Activated naive CD4-positive, alpha-beta T cell treated with anti-CD3 and anti-CD28 coated beads, Interleukin-2, amount 50 U/mL, for 72 hours (primary cell): ENCODE results near the gene CBFA2T3. TPM values are rescaled to one million over a fixed set of nuclear protein-coding genes. Genes with fewer than 3 reads are reported as not detected.
"Not testable (repeated sequence)": the region's sequence is repeated elsewhere in the genome, so short reads cannot be mapped to it uniquely, and the experiment has no call there.

ENCODE experiments used
- ATAC-seq, 2 donors: fragments of 150-1000 bp; cut with Tn5 transposase; 2 replicates each; pipeline ENCODE4 v1.10.0; 2021; ENCODE audit warnings: mild to moderate bottlenecking in 2 of 2, moderate library complexity in 2 of 2
- DNase-seq, 2 donors: peaks; one replicate each; pipeline ENCODE4 v3.0.0; 2021 to 2022; ENCODE audit warnings: low spot score in 2 of 2
- H3K27ac Mint-ChIP-seq, 2 donors: one replicate each; pipeline ENCODE4 v1.8.0; 2022; ENCODE audit warnings: mild to moderate bottlenecking in 2 of 2, mixed read lengths in 2 of 2
- H3K36me3 Mint-ChIP-seq, 2 donors: one replicate each; pipeline ENCODE4 v1.8.0; 2022; ENCODE audit warnings: mixed read lengths in 2 of 2
- H3K9me3 Mint-ChIP-seq, 2 donors: one replicate each; pipeline ENCODE4 v1.8.0; 2022; ENCODE audit warnings: mixed read lengths in 2 of 2
- total RNA-seq, 2 donors: library from RNA; stranded (reverse); gene quantifications; one replicate each; pipeline ENCODE4 v1.2.3, GENCODE V29; 2022

Gene CBFA2T3
- total RNA-seq, 2 donors from 2014 or later, result 0.76 to 1.1 TPM

DNA sequence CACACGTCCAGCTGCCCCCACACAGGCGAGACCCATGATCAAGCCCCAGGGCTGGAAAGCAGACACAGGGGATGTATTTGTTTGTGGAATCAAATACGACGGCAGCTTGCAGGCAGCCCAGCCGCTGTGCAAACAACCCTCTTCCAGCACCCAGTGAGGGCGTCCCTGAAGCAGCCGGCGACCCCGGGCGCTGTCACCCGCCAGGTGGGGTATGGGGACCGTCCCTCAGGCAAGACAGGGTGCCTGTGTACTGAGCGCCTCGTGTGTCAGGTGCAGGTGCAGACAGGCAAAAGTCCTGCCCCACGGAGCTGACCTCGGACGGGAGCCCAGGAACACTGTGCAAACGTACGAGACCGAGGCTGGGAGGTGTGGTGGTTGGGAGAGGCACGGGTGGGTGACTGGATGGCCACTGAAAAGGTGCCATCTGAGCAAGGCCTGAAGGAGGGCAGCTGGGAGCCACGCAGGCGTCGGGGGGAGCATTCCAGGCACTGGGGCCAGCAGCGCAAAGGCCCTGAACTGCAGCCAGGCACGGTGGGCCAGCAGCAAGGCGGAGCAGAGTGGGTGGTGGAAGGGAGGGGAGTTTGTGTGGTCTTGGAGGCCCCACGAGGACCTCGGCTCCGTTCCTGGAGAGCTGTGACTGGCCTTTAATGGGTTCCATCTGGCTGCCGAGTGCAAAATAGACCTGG is 48.5 kb downstream of the CBFA2T3 start:
- H3K27ac Mint-ChIP-seq, result no peak overlapping the region
- ATAC-seq (no peak), DNase-seq (no peak)
- no peaks in the 10 kb centered on the region for H3K36me3 Mint-ChIP-seq
- H3K9me3 Mint-ChIP-seq, result no peaks in the 10 kb centered on the region

DNA sequence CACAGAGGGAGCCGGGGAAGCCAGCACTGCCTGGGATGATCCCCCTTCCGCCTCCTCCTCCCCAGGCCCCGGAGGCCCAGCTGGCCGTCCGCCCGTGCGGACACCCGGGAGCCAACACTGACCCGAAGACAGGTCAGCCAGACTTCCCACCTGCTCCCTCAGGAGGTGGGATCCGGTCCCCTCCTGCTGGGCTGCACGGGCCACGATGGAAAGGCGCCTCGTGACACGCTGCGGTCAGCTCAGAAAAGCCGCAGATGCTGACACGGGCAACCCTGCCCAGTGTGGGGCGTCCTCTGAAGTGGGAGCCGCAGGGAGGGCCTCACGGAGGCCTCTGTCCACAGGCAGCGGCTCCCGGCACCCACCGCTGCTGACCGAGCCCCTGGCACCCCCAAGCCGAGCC is 49.3 kb downstream of the CBFA2T3 start:
- no peak overlapping the region for H3K27ac Mint-ChIP-seq
- H3K9me3 Mint-ChIP-seq, result no peaks in the 10 kb centered on the region
- no peaks in the 10 kb centered on the region for H3K36me3 Mint-ChIP-seq
- ATAC-seq, result no peak
- no peak for DNase-seq

DNA sequence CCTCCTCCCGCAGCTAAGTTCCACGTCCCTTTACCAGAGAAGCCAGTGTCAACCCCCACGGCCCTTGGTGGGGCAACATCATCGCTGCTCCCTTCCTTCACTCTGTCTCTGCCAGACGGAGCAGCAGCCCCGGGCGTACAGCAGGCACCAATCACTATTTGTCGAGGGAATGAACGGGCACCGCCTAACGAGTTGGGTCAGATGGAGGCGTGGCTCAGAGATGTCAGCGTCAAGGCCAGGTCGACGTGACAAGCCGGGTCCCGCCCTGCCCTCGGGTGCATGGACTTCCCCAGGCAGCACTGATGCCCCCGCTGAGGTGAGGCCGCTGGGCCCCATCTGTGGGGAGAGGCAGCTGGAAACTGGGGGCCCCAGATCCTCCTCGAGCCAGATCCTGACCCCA is 50.0 kb downstream of the CBFA2T3 start:
- H3K36me3 Mint-ChIP-seq, result no peaks in the 10 kb centered on the region
- no peak for DNase-seq
- H3K9me3 Mint-ChIP-seq, result no peaks in the 10 kb centered on the region
- no peak overlapping the region for H3K27ac Mint-ChIP-seq
- ATAC-seq, result no peak

DNA sequence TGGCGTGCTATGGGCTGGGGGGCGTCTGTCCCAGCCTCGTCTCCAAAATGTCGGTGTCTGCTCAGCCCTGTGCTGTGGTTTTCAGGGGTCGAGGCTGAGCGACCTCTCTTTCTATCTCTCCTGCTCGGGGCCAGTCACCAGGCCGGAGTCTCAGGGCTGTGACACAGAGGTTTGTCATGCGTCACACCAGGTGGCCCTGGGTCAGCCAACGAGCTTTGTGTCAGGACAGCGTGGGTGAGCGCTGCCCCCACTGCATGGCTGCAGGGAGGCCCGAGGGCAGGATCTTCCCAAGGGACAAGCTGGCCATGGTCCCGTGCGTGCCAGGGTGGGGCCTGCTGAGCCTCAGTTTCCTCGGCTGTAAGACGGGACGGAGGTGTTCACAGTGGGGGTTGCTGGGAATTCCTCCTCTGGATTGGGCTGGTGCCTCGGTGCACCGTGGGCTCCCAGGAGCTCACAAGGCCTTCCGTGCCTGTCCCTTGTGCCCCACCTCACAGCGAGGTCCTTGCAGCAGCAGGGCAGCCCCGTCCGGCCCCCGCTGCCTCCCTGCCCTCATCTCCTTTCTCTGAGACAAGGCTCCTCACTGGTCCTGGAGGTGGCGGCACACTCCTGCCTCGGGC is 50.5 kb downstream of the CBFA2T3 start:
- no peaks in the 10 kb centered on the region for H3K9me3 Mint-ChIP-seq
- no peaks in the 10 kb centered on the region for H3K36me3 Mint-ChIP-seq
- H3K27ac Mint-ChIP-seq, result no peak overlapping the region
- no peak for DNase-seq
- no peak for ATAC-seq

DNA sequence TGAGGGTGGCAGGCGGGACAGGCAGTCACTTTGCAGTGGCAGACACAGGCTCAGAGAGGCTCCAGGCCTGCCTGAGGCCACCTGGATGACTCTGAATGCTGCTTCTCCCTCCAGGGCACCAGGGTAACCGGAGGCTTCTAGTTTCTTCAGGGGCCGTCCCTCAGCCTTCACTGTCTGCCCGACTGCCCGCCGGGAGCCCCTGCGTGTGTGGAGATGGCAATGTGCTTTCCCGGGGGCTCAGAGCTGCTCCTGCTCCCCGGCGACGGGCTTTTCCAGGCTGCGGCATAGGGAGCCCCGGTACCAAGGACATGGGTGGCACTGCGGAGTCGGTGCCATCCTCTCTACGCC is 51.5 kb downstream of the CBFA2T3 start:
- Mint-ChIP-seq H3K36me3 (no peaks in the 10 kb centered on the region), H3K9me3 (no peaks in the 10 kb centered on the region), H3K27ac (no peak overlapping the region)
- ATAC-seq, result no peak
- DNase-seq, result no peak

DNA sequence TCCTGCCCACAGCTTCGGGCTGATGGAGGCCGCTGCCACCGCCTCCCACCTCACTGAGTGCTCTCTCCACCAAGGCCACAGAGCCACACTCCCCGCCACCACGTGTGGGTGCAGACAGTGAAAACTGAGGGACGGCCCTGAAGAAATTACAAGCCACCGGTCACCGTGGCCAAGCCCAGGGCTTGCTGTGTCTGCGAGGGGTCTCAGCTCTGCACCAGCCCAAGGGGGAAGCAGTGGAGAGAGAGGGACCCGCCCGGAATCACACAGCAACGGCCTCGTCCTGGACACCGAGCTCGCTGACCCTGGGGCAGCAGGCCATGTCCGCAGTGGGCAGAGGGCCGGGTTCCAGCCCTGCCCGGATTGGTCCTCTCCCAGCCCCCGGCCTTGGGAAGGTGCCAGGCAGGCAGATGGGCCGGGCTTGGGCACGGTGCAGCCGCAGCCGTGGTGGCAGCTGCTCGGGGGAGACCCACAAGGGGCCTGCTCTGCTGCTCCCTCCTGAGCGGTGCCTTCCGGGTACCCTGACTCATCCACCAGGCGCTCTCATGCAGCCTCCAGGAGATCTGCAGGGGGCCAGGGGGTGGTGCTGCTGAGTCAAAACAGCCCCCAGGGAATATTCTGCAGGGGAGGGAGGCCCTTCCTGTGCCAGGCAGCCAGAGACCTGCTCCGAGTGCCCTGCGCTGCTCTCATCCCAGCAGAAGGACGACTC is 52.0 kb downstream of the CBFA2T3 start:
- Mint-ChIP-seq H3K36me3 (no peaks in the 10 kb centered on the region), H3K9me3 (no peaks in the 10 kb centered on the region), H3K27ac (no peak overlapping the region)
- no peak for DNase-seq
- ATAC-seq, result peak; percentile 63 to 86

DNA sequence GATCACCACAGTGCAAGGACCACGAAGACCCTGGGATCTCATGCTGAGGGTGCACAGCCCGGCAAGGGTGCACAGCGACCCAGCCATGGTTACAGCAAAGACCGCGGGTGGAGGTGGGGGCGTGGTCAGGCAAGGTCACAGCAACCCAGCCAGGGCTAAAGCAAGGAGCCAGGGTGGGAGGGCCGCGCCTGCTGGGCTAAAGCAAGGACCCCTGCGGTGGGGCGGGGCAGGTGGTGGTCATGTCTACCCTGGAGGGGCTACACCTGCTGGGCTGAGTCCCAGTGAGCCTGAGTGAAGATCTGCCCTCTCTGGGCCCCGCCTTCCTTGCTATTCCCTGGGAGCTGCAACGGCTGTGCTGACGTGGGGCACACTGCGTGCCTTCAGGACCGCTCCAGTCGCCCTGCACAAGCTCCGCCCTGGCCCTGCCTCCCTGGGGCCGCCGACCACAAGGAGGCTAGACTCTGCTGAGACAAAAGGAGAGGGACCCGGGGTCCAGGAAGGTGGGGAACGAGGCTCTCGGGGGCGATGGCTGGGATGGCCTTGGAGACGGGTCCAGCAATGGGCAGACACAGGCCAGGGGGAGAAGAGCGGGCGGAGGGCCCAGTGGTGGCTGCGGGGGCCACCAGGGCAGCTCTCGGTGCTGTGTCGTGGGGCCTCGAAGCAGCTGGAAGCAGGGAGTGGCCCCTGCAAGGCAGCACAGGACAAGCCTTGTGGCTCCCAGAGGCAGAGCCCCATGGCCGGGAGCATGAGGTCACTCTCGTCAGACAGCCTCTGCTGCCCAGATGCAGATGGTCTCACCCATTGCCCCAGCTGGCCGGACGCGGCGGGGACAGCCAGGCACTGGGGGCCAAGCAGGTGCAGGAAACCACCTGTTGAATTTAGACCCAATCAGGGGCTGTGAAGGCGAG is 52.8 kb downstream of the CBFA2T3 start:
- no peaks in the 10 kb centered on the region for H3K36me3 Mint-ChIP-seq
- no peak overlapping the region for H3K27ac Mint-ChIP-seq

DNA sequence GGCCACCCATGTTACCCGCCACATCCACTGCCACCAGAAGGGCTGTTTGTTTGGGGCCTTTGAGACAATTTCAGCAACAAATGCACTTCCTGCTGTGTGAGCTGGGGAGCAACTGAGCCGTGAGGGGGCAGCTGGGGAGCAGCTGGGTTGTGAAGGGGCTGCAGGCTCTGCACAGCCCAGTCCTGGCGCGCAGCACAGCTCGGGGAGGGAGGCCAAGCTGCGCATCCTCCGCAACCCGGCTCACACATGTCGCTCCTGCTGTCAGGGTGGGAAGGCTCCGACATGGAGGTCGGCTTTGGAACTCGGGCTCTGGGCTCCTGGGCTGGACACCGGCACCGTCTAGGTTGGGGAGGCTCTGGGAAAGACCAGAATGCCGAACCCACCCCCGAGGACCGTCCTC is 53.6 kb downstream of the CBFA2T3 start:
- Mint-ChIP-seq H3K27ac (no peak overlapping the region), H3K36me3 (no peaks in the 10 kb centered on the region), H3K9me3 (no peaks in the 10 kb centered on the region)
- no peak for ATAC-seq
- DNase-seq, result no peak

More for the DNA sequence above, 52.8 kb downstream of the CBFA2T3 start:
- DNase-seq, result no peak
- no peaks in the 10 kb centered on the region for H3K9me3 Mint-ChIP-seq
- ATAC-seq, result no peak

DNA sequence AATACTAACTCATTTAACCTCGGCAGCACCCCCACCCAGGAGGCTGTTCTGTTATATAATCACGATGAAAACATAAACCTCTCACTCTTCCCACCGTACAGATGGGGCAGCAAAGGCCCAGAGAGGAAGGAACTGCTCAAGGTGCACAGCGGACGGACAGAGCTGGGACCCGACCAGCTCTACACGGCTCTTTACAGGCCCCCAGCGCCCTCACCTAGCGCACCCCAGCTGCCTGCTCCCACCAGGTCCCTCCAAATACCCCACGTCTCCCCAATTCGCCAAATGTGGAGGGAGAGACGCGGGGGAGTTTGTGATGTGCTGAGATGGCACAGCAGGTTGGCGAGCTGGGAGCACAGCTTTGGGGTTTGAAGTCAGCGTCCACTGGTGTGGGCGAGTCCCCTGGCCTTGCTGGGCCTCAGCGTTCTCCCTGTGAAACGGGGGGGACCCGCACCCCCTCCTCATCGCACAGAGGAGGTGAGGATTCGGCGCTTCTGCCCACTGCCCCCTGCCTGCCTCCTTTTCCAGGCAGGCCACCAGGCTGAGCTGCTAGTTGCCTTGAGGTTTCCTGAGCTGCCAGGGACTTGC is 54.1 kb downstream of the CBFA2T3 start:
- Mint-ChIP-seq H3K9me3 (no peaks in the 10 kb centered on the region), H3K27ac (no peak overlapping the region), H3K36me3 (no peaks in the 10 kb centered on the region)
- ATAC-seq (no peak), DNase-seq (no peak)

DNA sequence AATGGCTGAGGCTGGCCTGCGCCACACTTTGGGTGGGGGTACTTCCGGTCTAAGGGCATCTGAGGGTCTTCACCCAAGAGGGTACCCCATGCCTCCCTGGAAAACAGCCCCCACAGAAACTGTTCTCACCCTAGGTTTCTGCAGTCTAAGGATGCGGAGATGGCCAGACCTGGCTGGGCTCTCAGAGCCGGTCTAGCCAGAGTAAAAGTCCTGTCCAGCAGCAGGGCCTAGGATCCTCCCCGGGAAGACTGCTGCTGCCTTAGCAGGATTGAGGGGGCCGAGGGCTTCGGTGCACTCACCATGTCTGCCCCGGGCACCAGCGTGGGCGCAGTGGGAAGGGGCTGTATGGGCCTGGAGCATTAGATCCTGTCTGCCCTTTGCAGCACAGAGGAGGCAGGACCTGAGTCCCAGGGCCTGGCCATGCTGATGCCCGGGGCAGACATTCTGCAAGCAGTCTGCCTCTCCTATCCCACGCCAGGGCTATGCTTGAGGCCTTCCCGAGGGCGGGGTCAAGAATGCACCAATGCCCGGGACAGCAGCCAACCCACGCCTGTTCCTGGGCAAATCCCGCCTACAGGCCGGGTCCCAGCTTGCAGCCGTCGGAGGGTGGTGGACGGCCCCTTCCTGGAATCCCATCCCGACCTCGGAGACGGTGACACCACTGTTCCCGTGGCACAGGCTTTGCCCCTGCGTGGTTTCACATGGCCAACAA is 54.7 kb downstream of the CBFA2T3 start:
- DNase-seq (no peak), ATAC-seq (no peak)
- Mint-ChIP-seq H3K36me3 (no peaks in the 10 kb centered on the region), H3K27ac (no peak overlapping the region), H3K9me3 (no peaks in the 10 kb centered on the region)

DNA sequence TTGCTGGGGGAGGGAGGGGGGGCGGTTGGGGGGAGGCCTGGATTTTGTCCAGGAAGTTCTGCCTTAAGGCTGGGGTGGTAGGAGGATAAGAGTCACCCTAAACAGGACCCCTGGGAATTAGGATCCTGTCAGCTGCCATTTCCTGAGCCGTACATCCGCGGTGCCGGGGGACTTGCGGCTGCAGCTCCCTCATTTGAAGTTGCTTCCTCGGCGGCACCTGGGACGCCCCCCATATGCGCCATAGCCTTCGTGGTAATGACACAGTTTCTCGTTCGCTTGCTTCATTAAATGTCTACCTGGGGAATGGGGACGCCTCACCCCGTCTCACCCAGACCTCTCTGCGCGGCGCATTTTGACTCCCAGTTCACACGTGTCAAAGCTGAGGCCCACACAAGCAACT is 55.4 kb downstream of the CBFA2T3 start:
- ATAC-seq (peak in 1 of 2 donors; percentile 44), DNase-seq (no peak)
- Mint-ChIP-seq H3K27ac (no peak overlapping the region), H3K36me3 (no peaks in the 10 kb centered on the region), H3K9me3 (no peaks in the 10 kb centered on the region)

DNA sequence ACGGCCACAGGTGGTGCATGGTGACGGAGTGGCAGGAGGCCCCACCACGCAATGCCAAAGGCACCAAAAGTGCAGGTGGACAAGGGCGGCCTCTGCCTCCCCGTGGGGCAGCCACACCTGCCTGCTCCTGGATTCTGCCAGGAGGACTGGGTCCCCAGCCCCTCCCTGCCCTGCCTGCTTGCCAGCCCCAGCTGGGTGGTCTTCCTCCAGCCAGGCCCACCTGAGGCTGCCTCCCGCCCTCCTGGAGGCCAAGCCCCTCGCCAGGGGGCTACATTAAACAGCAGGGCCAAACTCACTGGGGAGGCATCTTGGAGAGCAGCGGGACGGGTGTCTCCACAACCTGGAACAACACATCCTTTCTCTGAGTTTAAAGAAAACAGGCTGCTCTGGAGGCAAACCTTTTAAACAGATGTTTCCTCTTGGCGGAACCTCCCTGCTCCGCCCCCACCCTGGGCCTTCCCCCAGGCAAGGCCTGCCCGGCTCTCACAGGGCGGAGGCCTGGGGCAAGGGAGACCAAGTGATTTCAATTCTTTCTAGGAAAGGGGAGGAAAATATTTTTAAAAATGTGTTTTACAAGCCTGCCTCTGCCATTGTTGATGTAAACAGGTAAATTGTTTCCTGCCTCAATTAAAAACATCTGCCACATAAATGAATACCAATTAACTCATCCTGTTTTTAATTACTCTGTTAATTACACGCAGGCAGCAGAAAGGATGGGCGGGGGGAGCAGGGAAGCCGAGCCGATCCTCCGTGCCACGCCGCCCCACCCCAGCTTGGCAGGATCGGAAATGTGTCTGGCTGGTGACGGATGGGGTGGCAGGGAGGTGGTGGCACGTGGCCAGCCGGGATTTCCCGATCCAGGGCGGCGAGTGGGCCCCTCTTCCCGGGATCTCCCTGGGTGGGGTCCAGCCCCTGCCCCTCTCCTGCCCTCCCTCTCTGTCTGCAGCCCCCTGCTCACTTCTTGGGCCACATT is 56.1 kb downstream of the CBFA2T3 start:
- no peaks in the 10 kb centered on the region for H3K9me3 Mint-ChIP-seq
- no peak overlapping the region for H3K27ac Mint-ChIP-seq
- H3K36me3 Mint-ChIP-seq, result no peaks in the 10 kb centered on the region
- ATAC-seq (peak in 1 of 2 donors; percentile 63), DNase-seq (no peak)

DNA sequence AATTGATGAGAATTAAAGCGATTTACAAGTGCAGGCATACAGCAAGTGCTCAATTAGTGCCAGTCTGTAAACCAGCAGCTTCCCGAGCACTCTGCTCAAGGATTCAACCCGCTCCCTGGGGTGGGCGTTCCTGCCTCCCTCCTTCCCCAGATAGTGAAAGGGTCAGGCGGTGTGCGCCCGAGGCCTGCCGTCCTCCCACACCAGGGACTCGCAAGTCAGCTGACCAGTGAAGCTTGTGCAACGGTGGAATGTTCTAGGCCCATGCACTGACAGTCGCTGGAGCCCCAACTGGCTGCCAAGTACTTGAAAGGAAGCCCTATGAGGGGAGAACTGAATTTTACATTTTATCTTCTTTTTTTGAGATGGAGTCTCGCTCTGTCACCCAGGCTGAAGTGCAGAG is 57.1 kb downstream of the CBFA2T3 start:
- ATAC-seq, result no peak
- no peak for DNase-seq
- Mint-ChIP-seq H3K9me3 (no peaks in the 10 kb centered on the region), H3K27ac (no peak overlapping the region), H3K36me3 (no peaks in the 10 kb centered on the region)

DNA sequence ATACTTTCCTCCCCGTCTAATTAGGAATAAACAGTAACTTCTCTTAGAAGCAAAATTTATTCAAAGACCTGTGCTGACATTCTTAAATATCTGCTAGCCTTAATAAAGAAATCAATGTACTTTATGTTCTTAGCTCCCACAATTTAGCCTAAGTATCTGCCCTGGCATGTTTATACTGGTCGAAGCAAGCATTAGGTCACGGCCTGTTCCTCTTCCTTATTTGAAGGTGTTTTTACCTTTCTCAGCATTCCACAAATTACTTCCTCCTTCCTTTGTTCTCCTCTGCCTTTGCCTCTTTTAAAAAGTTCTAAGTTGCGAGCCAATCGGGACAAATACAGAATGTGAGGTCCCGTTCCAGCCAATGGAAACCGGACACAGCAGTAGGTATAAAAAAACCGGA is 58.1 kb downstream of the CBFA2T3 start:
- not testable (repeated sequence) for H3K9me3 Mint-ChIP-seq, H3K27ac Mint-ChIP-seq, ATAC-seq, DNase-seq, H3K36me3 Mint-ChIP-seq

DNA sequence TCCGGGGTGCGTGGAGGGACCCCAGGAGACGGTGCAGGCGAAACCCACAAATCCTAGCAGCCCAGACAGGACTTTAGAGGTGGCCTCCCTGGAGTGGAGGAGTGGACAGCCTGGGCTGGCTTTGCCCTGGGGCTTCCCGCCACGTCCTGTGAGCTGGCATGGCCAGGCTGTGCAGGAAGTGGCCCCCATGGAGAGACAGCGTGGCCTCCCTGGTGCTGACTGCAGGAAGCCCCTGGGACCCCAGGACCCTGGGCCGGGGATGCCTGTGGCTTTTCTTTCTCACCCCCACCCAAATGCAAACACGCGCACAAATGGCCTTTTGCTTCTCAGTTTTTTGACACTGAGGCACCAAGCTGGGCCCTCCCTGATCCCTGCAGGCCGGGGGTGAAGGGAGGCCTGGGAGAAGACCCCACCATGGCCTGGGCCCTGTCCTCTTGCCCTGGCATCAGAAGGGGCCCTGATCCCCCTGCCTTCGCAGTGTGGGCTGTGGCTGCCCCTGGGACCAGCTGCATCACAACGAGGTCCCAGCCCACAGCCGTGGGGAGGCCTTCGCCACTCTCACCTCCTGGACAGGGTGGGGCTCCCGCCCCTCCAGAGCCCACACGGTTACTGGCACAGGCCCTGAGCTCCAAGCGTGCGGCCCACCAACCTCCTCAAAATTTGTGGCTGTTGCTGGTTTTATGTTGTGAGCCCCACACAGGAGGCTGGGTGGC is 58.9 kb downstream of the CBFA2T3 start:
- Mint-ChIP-seq H3K9me3 (no peaks in the 10 kb centered on the region), H3K27ac (no peak overlapping the region), H3K36me3 (no peaks in the 10 kb centered on the region)
- DNase-seq (no peak), ATAC-seq (no peak)
